ENCODE measurements around the gene BFSP1.

The BFSP1 gene

DNA sequence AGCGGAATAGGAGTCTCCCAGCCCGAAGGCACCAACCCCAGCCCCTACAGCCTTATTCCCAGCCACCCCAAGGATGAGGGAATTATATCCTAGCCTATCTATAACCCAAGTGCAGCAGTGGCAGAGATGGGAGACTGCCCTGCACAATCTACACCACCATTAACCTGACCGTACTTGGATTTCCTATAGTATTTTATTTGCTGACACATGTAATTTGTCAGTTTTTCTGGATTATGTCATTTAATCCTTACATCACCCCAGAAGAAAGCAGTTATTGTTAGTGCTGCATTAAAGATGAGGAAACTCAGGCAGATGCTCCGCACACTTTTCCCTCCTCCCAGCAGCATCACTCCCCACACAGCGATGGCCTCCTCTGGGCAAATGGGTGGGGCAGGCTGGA lies 6.0 kb downstream of the BFSP1 start (continued):
- no peak for TF ChIP-seq POU6F1 (CRISPR knock-in tag; IDR thresholded peaks at IDR 0.05; ENCODE audit: borderline replicate concordance, low read depth)
- TF ChIP-seq ZNF70 (CRISPR knock-in tag; IDR thresholded peaks at IDR 0.05): no peak
- TF ChIP-seq ZFP3 (CRISPR knock-in tag; IDR thresholded peaks at IDR 0.05): no peak

- ATAC-seq: no peak
- TF ChIP-seq GLIS3 (CRISPR knock-in tag; IDR thresholded peaks at IDR 0.05) (no peak), ZC3H10 (CRISPR knock-in tag; IDR thresholded peaks at IDR 0.05) (no peak), ZFP30 (CRISPR knock-in tag; IDR thresholded peaks at IDR 0.05) (no peak), RARB (CRISPR knock-in tag; IDR thresholded peaks at IDR 0.05) (no peak), TCF4 (CRISPR knock-in tag; IDR thresholded peaks at IDR 0.05; ENCODE audit: borderline replicate concordance) (no peak), BACH2 (CRISPR knock-in tag; IDR thresholded peaks at IDR 0.05; ENCODE audit: borderline replicate concordance) (no peak), CSDC2 (CRISPR knock-in tag; IDR thresholded peaks at IDR 0.05) (no peak), ZNF70 (CRISPR knock-in tag; IDR thresholded peaks at IDR 0.05) (no peak), PPARA (CRISPR knock-in tag; IDR thresholded peaks at IDR 0.05; ENCODE audit: borderline replicate concordance) (no peak), ZNF565 (CRISPR knock-in tag; conservative IDR thresholded peaks at IDR 0.05; ENCODE audit: low read depth) (no peak), ESRRG (CRISPR knock-in tag; IDR thresholded peaks at IDR 0.05) (no peak), SNAI2 (CRISPR knock-in tag; IDR thresholded peaks at IDR 0.05) (no peak), OSR1 (CRISPR knock-in tag; IDR thresholded peaks at IDR 0.05) (no peak), TOX (CRISPR knock-in tag; IDR thresholded peaks at IDR 0.05; ENCODE audit: borderline replicate concordance) (no peak), ISL1 (CRISPR knock-in tag; IDR thresholded peaks at IDR 0.05) (no peak), ARNTL (CRISPR knock-in tag; IDR thresholded peaks at IDR 0.05; ENCODE audit: borderline replicate concordance, low read depth) (no peak)
- TF ChIP-seq, protein P1, sequence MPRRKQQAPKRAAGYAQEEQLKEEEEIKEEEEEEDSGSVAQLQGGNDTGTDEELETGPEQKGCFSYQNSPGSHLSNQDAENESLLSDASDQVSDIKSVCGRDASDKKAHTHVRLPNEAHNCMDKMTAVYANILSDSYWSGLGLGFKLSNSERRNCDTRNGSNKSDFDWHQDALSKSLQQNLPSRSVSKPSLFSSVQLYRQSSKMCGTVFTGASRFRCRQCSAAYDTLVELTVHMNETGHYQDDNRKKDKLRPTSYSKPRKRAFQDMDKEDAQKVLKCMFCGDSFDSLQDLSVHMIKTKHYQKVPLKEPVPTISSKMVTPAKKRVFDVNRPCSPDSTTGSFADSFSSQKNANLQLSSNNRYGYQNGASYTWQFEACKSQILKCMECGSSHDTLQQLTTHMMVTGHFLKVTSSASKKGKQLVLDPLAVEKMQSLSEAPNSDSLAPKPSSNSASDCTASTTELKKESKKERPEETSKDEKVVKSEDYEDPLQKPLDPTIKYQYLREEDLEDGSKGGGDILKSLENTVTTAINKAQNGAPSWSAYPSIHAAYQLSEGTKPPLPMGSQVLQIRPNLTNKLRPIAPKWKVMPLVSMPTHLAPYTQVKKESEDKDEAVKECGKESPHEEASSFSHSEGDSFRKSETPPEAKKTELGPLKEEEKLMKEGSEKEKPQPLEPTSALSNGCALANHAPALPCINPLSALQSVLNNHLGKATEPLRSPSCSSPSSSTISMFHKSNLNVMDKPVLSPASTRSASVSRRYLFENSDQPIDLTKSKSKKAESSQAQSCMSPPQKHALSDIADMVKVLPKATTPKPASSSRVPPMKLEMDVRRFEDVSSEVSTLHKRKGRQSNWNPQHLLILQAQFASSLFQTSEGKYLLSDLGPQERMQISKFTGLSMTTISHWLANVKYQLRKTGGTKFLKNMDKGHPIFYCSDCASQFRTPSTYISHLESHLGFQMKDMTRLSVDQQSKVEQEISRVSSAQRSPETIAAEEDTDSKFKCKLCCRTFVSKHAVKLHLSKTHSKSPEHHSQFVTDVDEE (CRISPR knock-in tag; IDR thresholded peaks at IDR 0.05): no peak
- TF ChIP-seq, protein P2, sequence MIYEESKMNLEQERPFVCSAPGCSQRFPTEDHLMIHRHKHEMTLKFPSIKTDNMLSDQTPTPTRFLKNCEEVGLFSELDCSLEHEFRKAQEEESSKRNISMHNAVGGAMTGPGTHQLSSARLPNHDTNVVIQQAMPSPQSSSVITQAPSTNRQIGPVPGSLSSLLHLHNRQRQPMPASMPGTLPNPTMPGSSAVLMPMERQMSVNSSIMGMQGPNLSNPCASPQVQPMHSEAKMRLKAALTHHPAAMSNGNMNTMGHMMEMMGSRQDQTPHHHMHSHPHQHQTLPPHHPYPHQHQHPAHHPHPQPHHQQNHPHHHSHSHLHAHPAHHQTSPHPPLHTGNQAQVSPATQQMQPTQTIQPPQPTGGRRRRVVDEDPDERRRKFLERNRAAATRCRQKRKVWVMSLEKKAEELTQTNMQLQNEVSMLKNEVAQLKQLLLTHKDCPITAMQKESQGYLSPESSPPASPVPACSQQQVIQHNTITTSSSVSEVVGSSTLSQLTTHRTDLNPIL (CRISPR knock-in tag; IDR thresholded peaks at IDR 0.05; ENCODE audit: low read depth): no peak
- TF ChIP-seq, protein P3, sequence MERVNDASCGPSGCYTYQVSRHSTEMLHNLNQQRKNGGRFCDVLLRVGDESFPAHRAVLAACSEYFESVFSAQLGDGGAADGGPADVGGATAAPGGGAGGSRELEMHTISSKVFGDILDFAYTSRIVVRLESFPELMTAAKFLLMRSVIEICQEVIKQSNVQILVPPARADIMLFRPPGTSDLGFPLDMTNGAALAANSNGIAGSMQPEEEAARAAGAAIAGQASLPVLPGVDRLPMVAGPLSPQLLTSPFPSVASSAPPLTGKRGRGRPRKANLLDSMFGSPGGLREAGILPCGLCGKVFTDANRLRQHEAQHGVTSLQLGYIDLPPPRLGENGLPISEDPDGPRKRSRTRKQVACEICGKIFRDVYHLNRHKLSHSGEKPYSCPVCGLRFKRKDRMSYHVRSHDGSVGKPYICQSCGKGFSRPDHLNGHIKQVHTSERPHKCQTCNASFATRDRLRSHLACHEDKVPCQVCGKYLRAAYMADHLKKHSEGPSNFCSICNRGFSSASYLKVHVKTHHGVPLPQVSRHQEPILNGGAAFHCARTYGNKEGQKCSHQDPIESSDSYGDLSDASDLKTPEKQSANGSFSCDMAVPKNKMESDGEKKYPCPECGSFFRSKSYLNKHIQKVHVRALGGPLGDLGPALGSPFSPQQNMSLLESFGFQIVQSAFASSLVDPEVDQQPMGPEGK (CRISPR knock-in tag; IDR thresholded peaks at IDR 0.05; ENCODE audit: borderline replicate concordance): no peak
Measured at GRCh38 chr20:17524560-17524959, 6.6 kb downstream of the BFSP1 start.

- no peak for ATAC-seq
Measured at GRCh38 chr20:17523326-17523725, 7.9 kb downstream of the BFSP1 start.

More at GRCh38 chr20:17523326-17523725, 7.9 kb downstream of the BFSP1 start:
- no peak for TF ChIP-seq ZFP30 (CRISPR knock-in tag; IDR thresholded peaks at IDR 0.05)
- no peak for TF ChIP-seq ZNF8 (CRISPR knock-in tag; IDR thresholded peaks at IDR 0.05)
- TF ChIP-seq, protein P3 (CRISPR knock-in tag; IDR thresholded peaks at IDR 0.05; ENCODE audit: borderline replicate concordance): no peak
- TF ChIP-seq ZC3H10 (CRISPR knock-in tag; IDR thresholded peaks at IDR 0.05): no peak
- TF ChIP-seq ZNF70 (CRISPR knock-in tag; IDR thresholded peaks at IDR 0.05): no peak
- TF ChIP-seq, protein P4, sequence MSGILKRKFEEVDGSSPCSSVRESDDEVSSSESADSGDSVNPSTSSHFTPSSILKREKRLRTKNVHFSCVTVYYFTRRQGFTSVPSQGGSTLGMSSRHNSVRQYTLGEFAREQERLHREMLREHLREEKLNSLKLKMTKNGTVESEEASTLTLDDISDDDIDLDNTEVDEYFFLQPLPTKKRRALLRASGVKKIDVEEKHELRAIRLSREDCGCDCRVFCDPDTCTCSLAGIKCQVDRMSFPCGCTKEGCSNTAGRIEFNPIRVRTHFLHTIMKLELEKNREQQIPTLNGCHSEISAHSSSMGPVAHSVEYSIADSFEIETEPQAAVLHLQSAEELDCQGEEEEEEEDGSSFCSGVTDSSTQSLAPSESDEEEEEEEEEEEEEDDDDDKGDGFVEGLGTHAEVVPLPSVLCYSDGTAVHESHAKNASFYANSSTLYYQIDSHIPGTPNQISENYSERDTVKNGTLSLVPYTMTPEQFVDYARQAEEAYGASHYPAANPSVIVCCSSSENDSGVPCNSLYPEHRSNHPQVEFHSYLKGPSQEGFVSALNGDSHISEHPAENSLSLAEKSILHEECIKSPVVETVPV (CRISPR knock-in tag; IDR thresholded peaks at IDR 0.05): no peak

Measured in SK-N-SH treated with all-trans-retinoic acid at 6 μM for 48 hours (cell line).